ENCODE measurements around the gene DNAJC12. TPM values are rescaled to one million over a fixed set of nuclear protein-coding genes. Genes with fewer than 3 reads are reported as not detected.
"Not testable (repeated sequence)": the region's sequence is repeated elsewhere in the genome, so short reads cannot be mapped to it uniquely, and the experiment has no call there.

The DNAJC12 gene
- total RNA-seq, 1 experiment from 2014 or later, result 4.3 TPM

DNA sequence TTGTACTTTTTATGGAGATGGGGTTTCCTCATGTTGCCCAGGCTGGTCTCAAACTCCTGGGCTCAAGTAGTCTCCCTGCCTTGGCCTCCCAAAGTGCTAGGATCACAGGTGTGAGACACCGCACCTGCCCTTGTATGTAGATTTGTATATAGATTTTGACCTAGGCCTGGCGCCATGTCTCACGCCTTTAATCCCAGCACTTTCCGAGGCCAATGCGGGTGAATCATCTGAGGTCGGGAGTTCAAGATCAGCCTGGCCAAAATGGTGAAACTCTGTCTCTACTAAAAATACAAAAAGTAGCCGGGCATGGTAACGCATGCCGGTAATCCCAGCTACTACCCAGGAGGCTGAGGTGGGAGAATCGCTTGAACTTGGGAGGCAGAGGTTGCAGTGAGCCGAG is 39.4 kb upstream of the DNAJC12 start:
- H4K20me1 ChIP-seq (ENCODE audit: insufficient read depth); H3K9ac ChIP-seq (ENCODE audit: low read length); POLR2A ChIA-PET; H3K36me3 ChIP-seq (ENCODE audit: control insufficient read depth in 1 of 2, insufficient read depth in 2 of 2, low read length in 2 of 2); H3K4me2 ChIP-seq (ENCODE audit: low read length); H3K79me2 ChIP-seq (ENCODE audit: insufficient read depth, low read length); DNase-seq (ENCODE audit: low read depth, low spot score); ATAC-seq; intact Hi-C loops (cut with micrococcal nuclease); BruUV-seq (replicated peaks); H3K4me3 ChIP-seq (replicated peaks in 1 of 2; ENCODE audit: low read depth in 1 of 2, low read length in 2 of 2); CTCF ChIA-PET; H3K9me3 ChIP-seq (ENCODE audit: control insufficient read depth in 1 of 2, insufficient read depth in 1 of 2, low read depth in 1 of 2, low read length in 2 of 2); RAD21 ChIA-PET (ENCODE audit: low non-redundant PET in 1 of 2, low total read pairs in 2 of 2, uncharacterized antibody in 2 of 2, unreplicated experiment in 2 of 2); H3K27me3 ChIP-seq (ENCODE audit: insufficient read depth, low read length); H3K9me2 ChIP-seq (ENCODE audit: insufficient read depth); H3K27ac ChIP-seq (ENCODE audit: low read depth, low read length); H3K4me1 ChIP-seq (ENCODE audit: control insufficient read depth in 1 of 2, insufficient read depth in 2 of 2, low read length in 2 of 2): not testable (repeated sequence)
- H2AFZ ChIP-seq (ENCODE audit: low read depth, low read length, poor library complexity, severe bottlenecking), result peak overlapping the region; percentile 52

DNA sequence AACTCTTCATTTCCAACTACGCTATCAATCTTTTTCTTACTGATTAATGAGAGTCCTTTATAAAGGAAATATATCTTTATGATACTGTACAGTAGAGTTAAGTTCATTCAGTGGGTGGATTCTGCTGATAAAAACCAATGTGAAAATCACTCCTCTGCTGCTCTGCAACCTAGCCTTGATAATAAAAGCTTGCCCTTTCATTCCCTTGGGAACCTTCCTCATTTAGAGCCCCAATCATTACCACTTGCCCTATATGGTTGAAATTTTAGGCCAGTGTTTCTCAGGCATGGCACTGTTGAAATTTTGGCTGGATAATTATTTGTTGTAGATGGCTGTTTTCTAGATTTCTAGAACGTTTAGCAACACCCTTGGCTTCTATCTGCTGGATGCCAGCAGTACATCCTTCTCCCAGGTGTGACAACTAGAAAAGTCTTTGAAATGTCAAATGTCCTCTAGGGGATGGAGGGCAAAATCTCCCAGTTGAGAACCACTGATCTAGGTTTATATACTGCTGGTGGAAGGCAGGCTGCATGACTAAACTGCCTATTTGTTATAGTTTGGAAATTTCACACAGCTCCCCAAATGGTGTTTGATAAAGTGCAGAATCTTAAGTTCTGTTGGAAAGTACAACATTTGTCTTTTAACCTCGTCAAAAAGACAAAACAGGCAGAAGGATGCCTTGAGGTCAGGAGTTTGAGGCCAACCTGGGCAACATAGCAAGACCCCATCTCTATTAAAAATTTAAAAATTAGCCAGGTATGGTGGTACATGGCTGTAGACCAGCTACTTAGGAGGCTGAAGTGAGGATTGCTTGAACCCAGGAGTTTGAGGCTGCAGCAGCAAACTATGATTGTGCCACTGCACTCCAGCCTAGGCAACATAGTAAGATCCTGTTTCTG is 37.6 kb upstream of the DNAJC12 start:
- H3K4me1 ChIP-seq (ENCODE audit: control insufficient read depth in 1 of 2, insufficient read depth in 2 of 2, low read length in 2 of 2), result peaks cover 0 to 4% of the 10 kb centered on the region in 2 experiments; a peak in 1 of 4 replicates
- no peak overlapping the region for H3K4me2 ChIP-seq (ENCODE audit: low read length)
- no peaks in the 10 kb centered on the region for H3K9me2 ChIP-seq (ENCODE audit: insufficient read depth)
- H3K9ac ChIP-seq (ENCODE audit: low read length), result no peak overlapping the region
- TF ChIP-seq ELF1 (IDR thresholded peaks at IDR 0.05; ENCODE audit: borderline replicate concordance, low read depth), result no peak
- H3K36me3 ChIP-seq (ENCODE audit: control insufficient read depth in 1 of 2, insufficient read depth in 2 of 2, low read length in 2 of 2), result no peaks in the 10 kb centered on the region
- no peak overlapping the region for H2AFZ ChIP-seq (ENCODE audit: low read depth, low read length, poor library complexity, severe bottlenecking)
- H3K9me3 ChIP-seq (ENCODE audit: control insufficient read depth in 1 of 2, insufficient read depth in 1 of 2, low read depth in 1 of 2, low read length in 2 of 2), result no peaks in the 10 kb centered on the region
- intact Hi-C loops (cut with micrococcal nuclease), result no loop called here
- no TSS peak for BruUV-seq (replicated peaks)
- ChIA-PET POLR2A (no interaction called here), RAD21 (ENCODE audit: low non-redundant PET in 1 of 2, low total read pairs in 2 of 2, uncharacterized antibody in 2 of 2, unreplicated experiment in 2 of 2) (no interaction called here), CTCF (no interaction called here)
- no peak overlapping the region for H3K27ac ChIP-seq (ENCODE audit: low read depth, low read length)
- no peak overlapping the region for H3K4me3 ChIP-seq (replicated peaks in 1 of 2; ENCODE audit: low read depth in 1 of 2, low read length in 2 of 2)
- DNase-seq (ENCODE audit: low read depth, low spot score), result no peak
- no peaks in the 10 kb centered on the region for H3K79me2 ChIP-seq (ENCODE audit: insufficient read depth, low read length)
- H3K27me3 ChIP-seq (ENCODE audit: insufficient read depth, low read length), result no peaks in the 10 kb centered on the region
- no peak for ATAC-seq
- H4K20me1 ChIP-seq (ENCODE audit: insufficient read depth), result no peaks in the 10 kb centered on the region

DNA sequence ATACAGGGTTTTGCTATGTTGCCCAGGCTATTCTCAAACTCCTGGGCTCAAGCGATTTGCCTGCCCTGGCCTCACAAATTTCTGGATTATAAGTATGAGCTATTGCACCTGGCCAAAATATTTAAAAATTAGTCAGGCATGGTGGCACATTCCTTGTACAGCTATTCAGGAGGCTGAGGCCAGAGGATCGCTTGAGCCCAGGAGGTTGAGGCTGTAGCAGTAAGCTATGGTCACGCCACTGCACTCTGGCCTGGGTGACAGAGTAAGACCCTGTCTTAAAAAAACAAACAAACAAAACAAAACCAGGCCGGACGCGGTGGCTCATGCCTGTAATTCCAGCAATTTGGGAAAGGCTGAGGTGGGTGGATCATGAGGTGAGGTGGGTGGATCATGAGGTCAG is 32.0 kb upstream of the DNAJC12 start:
- no peaks in the 10 kb centered on the region for H3K27me3 ChIP-seq (ENCODE audit: insufficient read depth, low read length)
- intact Hi-C loops (cut with micrococcal nuclease), result no loop called here
- no peaks in the 10 kb centered on the region for H3K9me3 ChIP-seq (ENCODE audit: control insufficient read depth in 1 of 2, insufficient read depth in 1 of 2, low read depth in 1 of 2, low read length in 2 of 2)
- no peaks in the 10 kb centered on the region for H4K20me1 ChIP-seq (ENCODE audit: insufficient read depth)
- no peak overlapping the region for H2AFZ ChIP-seq (ENCODE audit: low read depth, low read length, poor library complexity, severe bottlenecking)
- H3K9ac ChIP-seq (ENCODE audit: low read length), result no peak overlapping the region
- POLR2A ChIA-PET, result no interaction called here
- no peaks in the 10 kb centered on the region for H3K9me2 ChIP-seq (ENCODE audit: insufficient read depth)
- H3K4me1 ChIP-seq (ENCODE audit: control insufficient read depth in 1 of 2, insufficient read depth in 2 of 2, low read length in 2 of 2), result no peaks in the 10 kb centered on the region
- DNase-seq (ENCODE audit: low read depth, low spot score) (no peak), ATAC-seq (no peak)
- H3K79me2 ChIP-seq (ENCODE audit: insufficient read depth, low read length), result no peaks in the 10 kb centered on the region
- H3K27ac ChIP-seq (ENCODE audit: low read depth, low read length), result no peak overlapping the region
- no peak overlapping the region for H3K4me3 ChIP-seq (replicated peaks in 1 of 2; ENCODE audit: low read depth in 1 of 2, low read length in 2 of 2)
- RAD21 ChIA-PET (ENCODE audit: low non-redundant PET in 1 of 2, low total read pairs in 2 of 2, uncharacterized antibody in 2 of 2, unreplicated experiment in 2 of 2), result no interaction called here
- CTCF ChIA-PET, result no interaction called here
- no peaks in the 10 kb centered on the region for H3K36me3 ChIP-seq (ENCODE audit: control insufficient read depth in 1 of 2, insufficient read depth in 2 of 2, low read length in 2 of 2)
- no TSS peak for BruUV-seq (replicated peaks)
- H3K4me2 ChIP-seq (ENCODE audit: low read length), result no peak overlapping the region
- TF ChIP-seq CBX3 (IDR thresholded peaks at IDR 0.05; ENCODE audit: low read depth) (no peak), EZH2phosphoT487 (IDR thresholded peaks at IDR 0.05; ENCODE audit: borderline replicate concordance) (no peak)
- TF ChIP-seq, protein P1, sequence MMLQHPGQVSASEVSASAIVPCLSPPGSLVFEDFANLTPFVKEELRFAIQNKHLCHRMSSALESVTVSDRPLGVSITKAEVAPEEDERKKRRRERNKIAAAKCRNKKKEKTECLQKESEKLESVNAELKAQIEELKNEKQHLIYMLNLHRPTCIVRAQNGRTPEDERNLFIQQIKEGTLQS (IDR thresholded peaks at IDR 0.05), result no peak

Measured in HCT116 (cell line).